MCF 10A (cell line): ENCODE data around the gene CCDC30. TPM values are rescaled to one million over a fixed set of nuclear protein-coding genes. Genes with fewer than 3 reads are reported as not detected.

ENCODE experiments used
- BruUV-seq: library from RNA; stranded (reverse); fragments of 400-500 nt; replicated peaks from 2 replicates; lab custom pipeline; 2021; lab: Mats Ljungman, UMichigan
- CTCF ChIA-PET: fragments of 300-600 bp; sonication (Branson Sonifier 250); formaldehyde crosslinking; extraction: SDS; loops from one replicate; lab custom pipeline; 2021; ENCODE audit warnings: antibody characterized with exemption, inconsistent platforms; lab: Yijun Ruan, JAX
- POLR2A ChIA-PET: fragments of 300-600, 350-650 bp; sonication (Branson Sonifier 250); formaldehyde crosslinking; extraction: SDS; loops from one replicate; lab custom pipeline; 2020; ENCODE audit warnings: antibody characterized with exemption, inconsistent platforms; lab: Yijun Ruan, JAX
- DNase-seq: peaks from one replicate; pipeline ENCODE4 v3.0.0-alpha.2; 2018; ENCODE audit not compliant: unreplicated experiment
- H3K27ac Mint-ChIP-seq: one replicate; pipeline ENCODE4 v1.8.0; 2022; ENCODE audit warnings: mild to moderate bottlenecking, low read depth, mixed read lengths; ENCODE audit not compliant: unreplicated experiment
- H3K27me3 Mint-ChIP-seq: one replicate; pipeline ENCODE4 v1.8.0; 2022; ENCODE audit warnings: mixed read lengths; ENCODE audit not compliant: insufficient read depth, unreplicated experiment
- H3K36me3 Mint-ChIP-seq: one replicate; pipeline ENCODE4 v1.8.0; 2022; ENCODE audit warnings: mild to moderate bottlenecking, moderate library complexity, mixed read lengths; ENCODE audit not compliant: insufficient read depth, unreplicated experiment
- H3K4me1 Mint-ChIP-seq: one replicate; pipeline ENCODE4 v1.8.0; 2022; ENCODE audit warnings: mixed read lengths; ENCODE audit not compliant: insufficient read depth, unreplicated experiment
- H3K4me3 Mint-ChIP-seq: one replicate; pipeline ENCODE4 v1.8.0; 2022; ENCODE audit warnings: mild to moderate bottlenecking, moderate library complexity, mixed read lengths; ENCODE audit not compliant: unreplicated experiment
- H3K9me3 Mint-ChIP-seq: one replicate; pipeline ENCODE4 v1.8.0; 2022; ENCODE audit warnings: mixed read lengths; ENCODE audit not compliant: unreplicated experiment
- intact Hi-C: fragments of 100-400 bp; cut with micrococcal nuclease; formaldehyde crosslinking; loops from 2 replicates; pipeline ENCODE4 v1.14.1; 2022
- total RNA-seq: library from RNA; stranded (reverse); gene quantifications from 2 replicates; pipeline ENCODE4 v1.2.3, GENCODE V29; 2022
- TF ChIP-seq, protein P1 (sequence below): fragments of 200-600 bp; IDR thresholded peaks from one replicate; pipeline ENCODE4 v1.8.0; 2022; ENCODE audit warnings: antibody characterized with exemption, mild to moderate bottlenecking; ENCODE audit not compliant: unreplicated experiment

The CCDC30 gene
- total RNA-seq, 1 experiment from 2014 or later: 2.2 TPM

DNA sequence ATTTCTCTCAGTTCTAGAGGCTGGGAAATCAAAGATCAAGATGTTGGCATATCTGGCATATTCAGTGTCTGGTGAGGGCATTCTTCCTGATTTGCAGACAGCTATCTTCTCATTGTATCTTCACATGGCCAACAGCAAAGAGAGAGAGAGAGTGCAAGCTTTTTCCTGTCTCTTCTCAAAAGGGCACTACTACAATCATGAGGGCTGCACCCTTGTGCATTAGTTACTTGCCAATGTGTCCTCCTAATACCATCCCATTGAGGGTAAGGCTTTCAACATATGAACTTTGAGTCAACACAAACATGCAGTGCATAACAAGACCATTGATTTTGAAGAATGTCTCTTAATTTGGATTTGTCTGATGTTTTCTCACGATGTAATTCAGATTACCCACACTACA lies 78.0 kb downstream of the CCDC30 start:
- no TSS peak for BruUV-seq
- no peak for DNase-seq
- Mint-ChIP-seq H3K36me3 (no peaks in the 10 kb centered on the region), H3K4me3 (no peak overlapping the region), H3K27me3 (no peaks in the 10 kb centered on the region), H3K9me3 (no peaks in the 10 kb centered on the region), H3K27ac (no peak overlapping the region), H3K4me1 (no peaks in the 10 kb centered on the region)
- intact Hi-C loops: no loop called here
- TF ChIP-seq, protein P1, sequence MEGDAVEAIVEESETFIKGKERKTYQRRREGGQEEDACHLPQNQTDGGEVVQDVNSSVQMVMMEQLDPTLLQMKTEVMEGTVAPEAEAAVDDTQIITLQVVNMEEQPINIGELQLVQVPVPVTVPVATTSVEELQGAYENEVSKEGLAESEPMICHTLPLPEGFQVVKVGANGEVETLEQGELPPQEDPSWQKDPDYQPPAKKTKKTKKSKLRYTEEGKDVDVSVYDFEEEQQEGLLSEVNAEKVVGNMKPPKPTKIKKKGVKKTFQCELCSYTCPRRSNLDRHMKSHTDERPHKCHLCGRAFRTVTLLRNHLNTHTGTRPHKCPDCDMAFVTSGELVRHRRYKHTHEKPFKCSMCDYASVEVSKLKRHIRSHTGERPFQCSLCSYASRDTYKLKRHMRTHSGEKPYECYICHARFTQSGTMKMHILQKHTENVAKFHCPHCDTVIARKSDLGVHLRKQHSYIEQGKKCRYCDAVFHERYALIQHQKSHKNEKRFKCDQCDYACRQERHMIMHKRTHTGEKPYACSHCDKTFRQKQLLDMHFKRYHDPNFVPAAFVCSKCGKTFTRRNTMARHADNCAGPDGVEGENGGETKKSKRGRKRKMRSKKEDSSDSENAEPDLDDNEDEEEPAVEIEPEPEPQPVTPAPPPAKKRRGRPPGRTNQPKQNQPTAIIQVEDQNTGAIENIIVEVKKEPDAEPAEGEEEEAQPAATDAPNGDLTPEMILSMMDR: no peak
- CTCF ChIA-PET: no interaction called here
- POLR2A ChIA-PET: no interaction called here

DNA sequence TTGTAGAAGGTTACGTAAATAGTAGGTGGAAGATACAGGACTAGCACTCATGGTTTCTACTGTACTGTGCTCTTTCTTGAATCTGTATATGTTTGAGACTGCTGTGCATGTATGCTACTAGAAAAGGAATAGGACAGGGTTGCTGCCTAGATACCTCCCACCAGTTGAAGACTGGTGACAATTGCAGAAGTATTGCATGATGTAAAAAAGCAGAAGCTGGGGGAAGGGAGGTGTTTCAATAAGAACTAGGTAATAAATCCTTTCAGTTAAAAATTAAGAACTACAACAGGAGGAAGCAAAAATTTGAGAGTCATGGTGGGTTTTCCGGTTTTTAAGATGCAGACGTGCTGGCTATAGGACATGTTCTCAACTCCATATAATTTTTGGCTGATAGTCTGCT lies 88.1 kb downstream of the CCDC30 start:
- POLR2A ChIA-PET: no interaction called here
- no peaks in the 10 kb centered on the region for H3K4me1 Mint-ChIP-seq
- BruUV-seq: no TSS peak
- intact Hi-C loops: no loop called here
- H3K9me3 Mint-ChIP-seq: no peaks in the 10 kb centered on the region
- no peak overlapping the region for H3K27ac Mint-ChIP-seq
- peaks cover 12% of the 10 kb centered on the region for H3K27me3 Mint-ChIP-seq
- TF ChIP-seq, protein P1: no peak
- DNase-seq: no peak
- CTCF ChIA-PET: interaction anchor here (0.6 kb wide), 1 partner anchor 364 kb away, joined by 4 read pairs; no protein-coding TSS in a partner anchor
- no peak overlapping the region for H3K4me3 Mint-ChIP-seq
- no peaks in the 10 kb centered on the region for H3K36me3 Mint-ChIP-seq

- Mint-ChIP-seq H3K4me3 (no peak overlapping the region), H3K9me3 (no peaks in the 10 kb centered on the region), H3K27me3 (peaks cover 12% of the 10 kb centered on the region), H3K36me3 (no peaks in the 10 kb centered on the region), H3K27ac (no peak overlapping the region), H3K4me1 (no peaks in the 10 kb centered on the region)
- POLR2A ChIA-PET: interaction anchor here (0.6 kb wide), 1 partner anchor 16 kb away, joined by 3 read pairs; no protein-coding TSS in a partner anchor
- TF ChIP-seq, protein P1: no peak
- intact Hi-C loops: no loop called here
- DNase-seq: no peak
- BruUV-seq: no TSS peak
- CTCF ChIA-PET: interaction anchor here (0.6 kb wide), 1 partner anchor 363 kb away, joined by 4 read pairs; no protein-coding TSS in a partner anchor
These were observed 88.5 kb downstream of the CCDC30 start for GRCh38 chr1:42551590-42551989.

DNA sequence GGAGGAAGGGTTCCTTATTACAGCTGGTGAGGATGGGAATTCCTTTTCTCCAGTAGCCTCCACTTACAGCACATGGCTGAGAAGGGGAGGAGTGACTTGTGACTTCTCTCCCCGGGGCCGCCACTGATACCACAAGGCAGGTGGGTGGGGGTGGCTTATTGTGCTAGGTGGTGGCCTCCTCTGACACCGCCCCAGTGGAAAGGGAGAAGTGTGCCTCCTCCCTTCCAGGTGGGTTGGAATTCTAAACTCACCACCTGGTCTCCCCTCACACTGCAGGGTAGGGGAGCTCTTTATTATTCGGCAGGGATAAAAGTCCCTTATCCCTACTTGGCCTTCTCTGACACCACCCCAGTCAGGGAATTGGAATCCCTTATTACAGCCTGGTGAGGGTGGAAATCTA lies 89.5 kb downstream of the CCDC30 start:
- ChIA-PET POLR2A (no interaction called here), CTCF (interaction anchor here (0.6 kb wide), 2 partner anchors 23 to 214 kb away, joined by 3 read pairs; partner anchors contain the start of genes C1orf50 and P3H1)
- TF ChIP-seq, protein P1: no peak
- Mint-ChIP-seq H3K9me3 (no peaks in the 10 kb centered on the region), H3K4me3 (no peak overlapping the region), H3K27ac (no peak overlapping the region), H3K27me3 (peaks cover 12% of the 10 kb centered on the region), H3K4me1 (no peaks in the 10 kb centered on the region), H3K36me3 (no peaks in the 10 kb centered on the region)
- intact Hi-C loops: no loop called here
- DNase-seq: no peak
- no TSS peak for BruUV-seq
